Stimulated activated CD8-positive, alpha-beta memory T cell treated with anti-CD3 and anti-CD28 coated beads, Interleukin-4, amount 100 ng/mL, for 4 hours (primary cell): Measurements from ENCODE around the gene ATG7.

Source experiments
- DNase-seq, 2 donors: peaks; one replicate each; pipeline ENCODE4 v3.0.0-alpha.2; 2020; ENCODE audit warnings: low read depth in 2 of 2, low spot score in 1 of 2

Gene ATG7

GRCh38 chr3:11604139-11604892 lies 332.1 kb downstream of the ATG7 start:
- no peak for DNase-seq

GRCh38 chr3:11605398-11605797 lies 333.2 kb downstream of the ATG7 start:
- DNase-seq, result no peak

GRCh38 chr3:11606090-11606784 lies 334.0 kb downstream of the ATG7 start:
- no peak for DNase-seq

GRCh38 chr3:11606865-11607440 lies 334.8 kb downstream of the ATG7 start:
- no peak for DNase-seq
